Measurements from ENCODE around the gene TMEM132E.

Gene TMEM132E

GRCh38 chr17:34669511-34669910 lies 90.1 kb downstream of the TMEM132E start (continued):
- TF ChIP-seq ZBTB7A (tag by site-specific recombination; IDR thresholded peaks at IDR 0.05; ENCODE audit: low read depth) (no peak), ZNF449 (tag by site-specific recombination; IDR thresholded peaks at IDR 0.05) (no peak), KLF9 (tag by site-specific recombination; IDR thresholded peaks at IDR 0.05; ENCODE audit: low read depth) (no peak), ELK4 (IDR thresholded peaks at IDR 0.05; ENCODE audit: borderline replicate concordance, low read depth, low read length) (no peak), ZNF48 (tag by site-specific recombination; IDR thresholded peaks at IDR 0.05) (no peak), PBX3 (CRISPR knock-in tag; IDR thresholded peaks at IDR 0.05) (no peak)

GRCh38 chr17:34670618-34671017 lies 91.2 kb downstream of the TMEM132E start:
- TF ChIP-seq ZNF239 (tag by site-specific recombination; IDR thresholded peaks at IDR 0.05) (no peak), ZNF792 (tag by site-specific recombination; IDR thresholded peaks at IDR 0.05) (no peak), ZNF626 (tag by site-specific recombination; IDR thresholded peaks at IDR 0.05) (no peak), ZBTB8A (tag by site-specific recombination; IDR thresholded peaks at IDR 0.05) (no peak), ZNF639 (tag by site-specific recombination; IDR thresholded peaks at IDR 0.05) (no peak)
- no peak overlapping the region for H3K4me3 ChIP-seq (ENCODE audit: low read depth, low read length)
- POLR2A ChIA-PET = no interaction called here

GRCh38 chr17:34671191-34671590 lies 91.8 kb downstream of the TMEM132E start:
- ChIA-PET CTCF (interaction anchor here (0.6 to 0.8 kb wide), 2 partner anchors 14 to 129 kb away, joined by 4 read pairs; no protein-coding TSS in a partner anchor), POLR2A (no interaction called here)
- no peaks in the 10 kb centered on the region for H3K9me3 ChIP-seq (ENCODE audit: control insufficient read depth, insufficient read depth, low read depth, low read length)
- TF ChIP-seq ZIC2 (tag by site-specific recombination; IDR thresholded peaks at IDR 0.05) (peak; percentile 49), PRDM2 (tag by site-specific recombination; IDR thresholded peaks at IDR 0.05; ENCODE audit: borderline replicate concordance) (no peak)
- H3K4me1 ChIP-seq (ENCODE audit: control insufficient read depth, insufficient read depth, low read length) = no peaks in the 10 kb centered on the region
- H3K27ac ChIP-seq (ENCODE audit: extremely low read depth, low read depth, low read length) = no peak overlapping the region
- H3K36me3 ChIP-seq (ENCODE audit: control insufficient read depth in 2 of 2, insufficient read depth in 1 of 2, low read length in 2 of 2) = no peaks in the 10 kb centered on the region
- no peak overlapping the region for H3K4me3 ChIP-seq (ENCODE audit: low read depth, low read length)

More at GRCh38 chr17:34670618-34671017, 91.2 kb downstream of the TMEM132E start:
- CTCF ChIA-PET = interaction anchor here (0.6 to 0.8 kb wide), 2 partner anchors 14 to 128 kb away, joined by 4 read pairs; no protein-coding TSS in a partner anchor
- H3K9me3 ChIP-seq (ENCODE audit: control insufficient read depth, insufficient read depth, low read depth, low read length) = no peaks in the 10 kb centered on the region
- H3K27ac ChIP-seq (ENCODE audit: extremely low read depth, low read depth, low read length) = no peak overlapping the region
- H3K36me3 ChIP-seq (ENCODE audit: control insufficient read depth in 2 of 2, insufficient read depth in 1 of 2, low read length in 2 of 2) = no peaks in the 10 kb centered on the region
- H3K4me1 ChIP-seq (ENCODE audit: control insufficient read depth, insufficient read depth, low read length) = no peaks in the 10 kb centered on the region

Measured in HEK293 (cell line).